Activated naive CD8-positive, alpha-beta T cell (primary cell): Measurements from ENCODE around the gene UTF1.
A peak's percentile ranks its signal among the peaks of the same experiment; 100 is the strongest.

Experiments
- H3K27ac Mint-ChIP-seq: one replicate; pipeline ENCODE4 v1.8.0; 2021; ENCODE audit warnings: mixed read lengths
- H3K27me3 Mint-ChIP-seq: one replicate; pipeline ENCODE4 v1.8.0; 2021; ENCODE audit warnings: mixed read lengths
- H3K36me3 Mint-ChIP-seq: one replicate; pipeline ENCODE4 v1.8.0; 2021; ENCODE audit warnings: mixed read lengths
- H3K4me1 Mint-ChIP-seq: one replicate; pipeline ENCODE4 v1.8.0; 2021; ENCODE audit warnings: low read depth, mixed read lengths
- H3K4me3 Mint-ChIP-seq: one replicate; pipeline ENCODE4 v1.8.0; 2021; ENCODE audit warnings: mild to moderate bottlenecking, mixed read lengths
- H3K9me3 Mint-ChIP-seq: one replicate; pipeline ENCODE4 v1.8.0; 2021; ENCODE audit warnings: low read depth, mixed read lengths

The UTF1 gene

DNA sequence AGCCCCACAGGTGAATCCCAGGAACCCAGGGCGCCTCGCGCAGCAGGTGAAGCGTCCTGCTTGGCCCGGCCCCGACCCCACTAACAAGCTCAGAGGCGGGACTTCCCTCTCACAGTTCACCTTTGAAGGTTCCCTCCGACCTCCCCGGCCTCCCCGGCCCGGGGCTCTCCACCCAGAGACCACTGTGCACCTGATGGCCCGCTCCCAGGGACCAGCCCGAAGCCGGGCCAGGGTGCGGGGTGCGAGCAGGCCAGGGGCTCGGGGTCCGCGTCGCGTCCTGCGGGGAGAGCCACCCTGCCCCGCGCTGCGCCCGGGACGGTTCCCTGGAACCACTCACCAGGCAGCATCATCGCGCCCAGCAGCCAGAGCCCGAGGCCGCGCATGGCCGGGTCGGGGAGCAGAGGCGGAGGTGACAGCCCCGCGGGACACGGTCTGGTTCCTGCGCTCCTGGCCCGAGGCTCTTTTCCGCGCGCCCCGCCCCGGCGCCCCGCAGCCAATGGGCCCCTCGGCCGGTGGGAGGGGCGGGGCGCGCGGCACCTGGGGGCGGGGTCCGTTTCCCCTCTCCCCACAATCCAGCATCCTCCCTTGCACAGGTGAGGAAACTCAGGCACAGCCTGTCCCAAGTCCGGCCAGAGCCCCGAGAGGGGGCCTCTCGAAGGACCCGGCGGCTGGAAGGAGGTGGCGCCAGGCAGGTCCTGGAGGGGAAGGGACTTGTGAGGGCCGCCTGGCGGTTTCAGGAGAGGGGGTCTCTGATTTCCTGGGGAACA, 46.6 kb downstream of the UTF1 start, which contains the start of gene ADAM8:
Gene ADAM8, minus strand, starts transcription at position 434 of the 767 bp plus-strand sequence. Its CDS starts 51 bp downstream, at position 383.
- Mint-ChIP-seq H3K4me1 (peaks cover 17% of the 10 kb centered on the region), H3K27ac (peak within 1 kb of the TSS; percentile 66), H3K27me3 (no peaks in the 10 kb centered on the region), H3K4me3 (peak within 1 kb of the TSS; percentile 88), H3K9me3 (no peaks in the 10 kb centered on the region), H3K36me3 (no peaks in the 10 kb centered on the region)

DNA sequence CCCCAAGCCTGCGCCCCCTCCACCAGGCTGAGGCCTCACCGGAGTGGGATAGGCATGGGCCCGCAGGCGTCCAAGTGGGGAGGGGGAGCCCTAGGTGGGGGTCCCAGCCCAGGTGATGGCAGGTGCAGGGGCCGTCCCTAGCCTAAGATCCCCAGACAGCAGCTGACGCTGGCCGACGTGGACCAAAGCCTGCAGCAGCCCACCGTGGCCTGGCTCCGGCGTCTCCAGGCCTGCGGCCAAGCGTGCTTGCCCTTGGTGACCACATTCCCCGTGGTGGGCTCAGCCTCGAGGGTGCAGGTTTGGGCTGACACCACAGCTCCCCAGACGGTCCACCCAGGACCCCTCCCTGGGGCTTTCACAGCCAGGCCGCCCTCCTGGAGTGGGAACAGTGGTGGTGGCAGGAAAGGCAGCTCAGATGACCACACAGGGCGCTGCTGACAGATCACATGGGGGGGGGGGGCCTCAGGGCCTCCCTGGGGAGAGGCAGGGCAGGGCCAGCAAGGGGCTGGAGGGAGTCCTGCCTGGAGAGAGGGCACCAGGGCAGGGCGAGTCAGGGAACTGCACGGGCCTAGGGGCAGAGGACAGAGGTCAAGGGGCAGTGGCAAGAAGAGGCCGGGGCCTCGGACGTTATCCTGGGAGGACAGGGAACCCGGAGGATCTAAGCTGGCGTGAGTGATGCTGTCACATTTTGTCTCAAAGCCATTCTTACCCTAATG, 47.4 kb downstream of the UTF1 start:
- H3K4me3 Mint-ChIP-seq = peak overlapping the region; percentile 46
- no peak overlapping the region for H3K27ac Mint-ChIP-seq
- no peaks in the 10 kb centered on the region for H3K9me3 Mint-ChIP-seq
- peaks cover 17% of the 10 kb centered on the region for H3K4me1 Mint-ChIP-seq
- H3K27me3 Mint-ChIP-seq = no peaks in the 10 kb centered on the region
- H3K36me3 Mint-ChIP-seq = no peaks in the 10 kb centered on the region

DNA sequence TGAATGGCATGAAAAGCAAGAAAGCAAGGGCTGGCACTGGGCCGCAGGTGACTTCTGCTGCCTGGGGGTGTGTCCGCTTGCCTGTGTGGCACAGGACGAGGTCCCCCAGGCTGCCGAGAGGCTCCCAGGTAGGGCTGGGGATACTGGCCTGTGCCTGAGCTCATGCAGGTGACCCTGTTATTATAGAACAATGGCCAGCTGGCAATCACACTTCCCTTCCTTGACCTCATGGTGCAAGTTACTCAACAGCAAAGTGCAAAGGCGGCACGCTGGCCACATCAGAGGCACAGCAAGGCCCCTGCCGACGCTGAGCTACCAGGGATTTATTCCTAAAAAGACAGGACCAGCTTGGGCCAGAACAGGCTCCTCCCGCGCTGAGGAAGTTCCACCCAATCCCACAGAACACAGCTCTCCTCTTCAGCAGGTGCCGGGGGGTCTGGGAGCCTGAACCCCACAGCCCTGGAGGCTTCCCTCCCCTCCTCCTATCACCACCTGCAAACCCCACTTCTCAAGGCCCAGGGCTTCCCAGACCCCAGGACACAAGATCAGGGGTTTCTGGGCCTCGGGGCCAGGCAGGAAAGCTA, 48.1 kb downstream of the UTF1 start:
- peak overlapping the region; percentile 50 for H3K27ac Mint-ChIP-seq
- no peaks in the 10 kb centered on the region for H3K27me3 Mint-ChIP-seq
- peaks cover 17% of the 10 kb centered on the region for H3K4me1 Mint-ChIP-seq
- no peaks in the 10 kb centered on the region for H3K36me3 Mint-ChIP-seq
- peak overlapping the region; percentile 63 for H3K4me3 Mint-ChIP-seq
- no peaks in the 10 kb centered on the region for H3K9me3 Mint-ChIP-seq

DNA sequence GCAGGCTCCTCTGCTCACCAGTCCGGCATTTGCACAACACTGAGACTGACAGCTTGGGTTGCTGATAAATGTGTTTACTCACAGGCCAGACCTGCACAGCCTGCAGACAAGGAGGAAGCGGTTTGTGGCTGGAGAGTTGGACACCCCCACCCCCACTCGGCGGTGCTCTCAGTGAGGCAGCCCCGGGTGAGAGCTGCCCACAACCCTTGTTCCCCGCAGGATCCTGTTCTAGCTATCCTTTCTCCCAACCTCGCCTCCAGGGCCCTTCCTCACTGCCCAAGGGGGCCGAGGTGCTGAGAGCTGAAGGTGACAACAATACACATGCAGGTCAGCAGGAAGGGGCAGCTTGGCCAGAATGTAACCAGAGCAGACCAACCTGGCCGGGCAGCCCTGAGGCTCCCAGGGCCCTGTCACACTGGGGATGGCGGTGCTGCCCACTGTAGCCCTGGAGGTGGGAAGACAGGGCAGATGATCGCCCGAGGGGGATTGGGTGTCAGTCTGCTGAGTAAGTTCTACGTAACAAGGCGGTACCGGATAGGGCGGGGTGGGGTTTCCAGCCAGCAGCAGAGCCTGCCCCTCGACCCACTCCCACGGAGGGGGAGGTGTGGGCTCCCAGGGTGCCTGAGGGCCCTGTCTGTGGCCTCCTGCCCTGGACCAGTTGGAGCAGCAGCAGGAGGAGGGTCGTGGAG, 48.7 kb downstream of the UTF1 start:
- peak overlapping the region; percentile 63 for H3K4me3 Mint-ChIP-seq
- H3K36me3 Mint-ChIP-seq = no peaks in the 10 kb centered on the region
- peak overlapping the region; percentile 50 for H3K27ac Mint-ChIP-seq
- H3K27me3 Mint-ChIP-seq = no peaks in the 10 kb centered on the region
- no peaks in the 10 kb centered on the region for H3K9me3 Mint-ChIP-seq
- H3K4me1 Mint-ChIP-seq = peaks cover 17% of the 10 kb centered on the region

DNA sequence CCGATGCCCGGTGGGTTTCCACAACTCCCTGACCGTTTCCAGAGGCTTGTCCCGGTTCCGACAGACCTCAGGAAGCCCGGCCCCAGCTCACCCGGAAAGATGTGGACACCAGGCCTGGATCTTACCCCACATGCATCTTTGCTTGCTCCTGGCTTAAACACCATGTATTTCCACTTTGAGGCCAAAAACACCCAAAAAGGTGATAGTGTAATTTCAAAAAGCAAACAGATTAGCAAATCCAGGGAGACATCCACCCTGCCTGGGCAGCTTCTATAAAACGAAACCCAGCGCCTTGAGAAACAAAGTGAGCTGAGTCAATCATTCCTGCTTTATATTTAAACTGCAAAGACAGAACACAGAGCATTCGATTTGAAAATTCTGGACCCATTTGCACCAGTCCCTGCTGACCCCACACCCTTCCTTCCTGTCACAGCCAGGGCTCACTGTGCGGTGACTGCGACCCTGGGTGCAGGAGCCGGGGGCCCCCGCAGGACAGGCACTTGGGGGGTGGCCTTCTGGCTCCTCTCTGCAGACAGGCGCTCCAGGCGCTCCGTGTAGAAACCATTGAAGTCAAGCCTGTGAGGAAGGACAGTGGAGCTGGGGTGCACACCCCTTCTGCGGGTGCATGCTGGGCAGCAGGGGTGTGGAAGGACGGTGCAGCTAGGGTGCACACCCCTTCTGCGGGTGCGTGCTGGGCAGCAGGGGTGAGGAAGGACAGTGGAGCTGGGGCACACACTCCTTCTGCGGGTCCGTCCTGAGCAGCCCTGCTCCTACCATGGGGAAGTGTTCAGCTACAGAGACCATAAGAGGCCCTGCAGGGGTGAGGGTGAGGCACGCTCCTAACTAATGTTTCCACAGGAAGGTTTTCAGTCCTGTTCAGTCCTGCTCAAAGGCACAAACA, 49.6 kb downstream of the UTF1 start:
- Mint-ChIP-seq H3K4me3 (no peak overlapping the region), H3K4me1 (peaks cover 17% of the 10 kb centered on the region), H3K27me3 (no peaks in the 10 kb centered on the region), H3K36me3 (no peaks in the 10 kb centered on the region), H3K9me3 (no peaks in the 10 kb centered on the region), H3K27ac (no peak overlapping the region)

DNA sequence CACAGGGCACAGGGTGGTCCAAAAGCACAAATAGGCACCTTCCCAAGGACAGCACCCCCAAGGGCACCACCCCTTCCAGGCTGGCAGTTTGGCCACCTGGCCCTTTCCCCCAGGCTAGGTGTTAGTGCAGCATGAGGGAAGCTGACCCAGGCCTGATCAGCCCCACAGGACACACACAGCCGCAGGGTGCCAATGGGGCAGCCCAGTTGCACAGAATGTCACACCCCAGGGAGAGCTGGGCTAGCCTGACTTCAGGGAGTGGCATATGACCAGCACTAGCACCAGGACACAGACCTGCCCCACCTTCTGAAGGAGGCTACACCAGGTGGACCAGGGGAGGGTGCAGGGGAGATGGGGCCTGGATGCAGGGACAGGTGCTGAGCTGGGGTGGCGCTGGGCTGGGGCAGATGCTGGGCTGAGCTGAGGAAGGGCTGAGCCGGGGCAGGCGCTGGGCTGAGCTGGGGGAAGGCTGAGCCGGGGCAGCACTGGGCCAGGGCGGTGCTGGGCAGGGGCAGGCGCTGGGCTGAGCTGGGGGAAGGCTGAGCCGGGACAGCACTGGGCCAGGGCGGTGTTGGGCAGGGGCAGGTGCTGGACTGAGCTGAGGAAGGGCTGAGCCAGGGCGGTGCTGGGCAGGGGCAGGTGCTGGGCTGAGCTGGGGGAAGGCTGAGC, 50.5 kb downstream of the UTF1 start:
- no peak overlapping the region for H3K4me3 Mint-ChIP-seq
- no peaks in the 10 kb centered on the region for H3K27me3 Mint-ChIP-seq
- H3K27ac Mint-ChIP-seq = no peak overlapping the region
- H3K4me1 Mint-ChIP-seq = peaks cover 16% of the 10 kb centered on the region
- no peaks in the 10 kb centered on the region for H3K9me3 Mint-ChIP-seq
- H3K36me3 Mint-ChIP-seq = no peaks in the 10 kb centered on the region

DNA sequence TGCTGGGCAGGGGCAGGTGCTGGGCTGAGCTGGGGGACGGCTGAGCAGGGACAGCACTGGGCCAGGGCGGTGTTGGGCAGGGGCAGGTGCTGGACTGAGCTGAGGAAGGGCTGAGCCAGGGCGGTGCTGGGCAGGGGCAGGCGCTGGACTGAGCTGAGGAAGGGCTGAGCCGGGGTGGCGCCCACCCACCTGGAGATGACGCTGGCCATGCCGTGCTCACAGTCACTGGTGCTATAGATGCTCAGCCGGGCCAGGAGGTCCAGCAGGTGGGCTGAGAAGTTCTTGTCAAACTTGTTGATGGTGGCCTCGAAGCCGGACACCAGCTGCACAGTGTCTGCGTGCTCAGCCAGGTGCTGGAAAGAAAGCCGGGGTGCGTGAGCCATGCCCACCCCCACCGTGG, 51.1 kb downstream of the UTF1 start:
- peaks cover 11% of the 10 kb centered on the region for H3K4me1 Mint-ChIP-seq

More for the DNA sequence above, 51.1 kb downstream of the UTF1 start:
- Mint-ChIP-seq H3K36me3 (no peaks in the 10 kb centered on the region), H3K27me3 (no peaks in the 10 kb centered on the region), H3K27ac (no peak overlapping the region), H3K4me3 (no peak overlapping the region), H3K9me3 (no peaks in the 10 kb centered on the region)
